Uterus (tissue), 2 donors: ENCODE measurements around the gene TNK1.

Source experiments
- CTCF ChIP-seq, 4 experiments: fragments of 200-600 bp in 2 of 4; fragments of 450-650 bp in 2 of 4; sonication (generic) in 2 of 4; IDR thresholded peaks; one replicate each; pipeline ENCODE4 v1.5.1; 2016 to 2019; ENCODE audit warnings: antibody characterized with exemption in 4 of 4, mild to moderate bottlenecking in 2 of 4, moderate library complexity in 1 of 4
- POLR2A ChIP-seq, 2 donors: fragments of 450-650 bp; IDR thresholded peaks; one replicate each; pipeline ENCODE4 v1.6.1; 2016; ENCODE audit warnings: antibody characterized with exemption in 2 of 2, mild to moderate bottlenecking in 1 of 2, moderate library complexity in 1 of 2

- TF ChIP-seq POLR2A (IDR thresholded peaks at IDR 0.05), result no peak
- TF ChIP-seq CTCF (IDR thresholded peaks at IDR 0.05), result no peak
Measured at GRCh38 chr17:7435676-7436555, 55.0 kb downstream of the TNK1 start.
